ENCODE results near the gene CCND2. TPM values are rescaled to one million over a fixed set of nuclear protein-coding genes. Genes with fewer than 3 reads are reported as not detected.

CCND2 gene
- 94.2 TPM for total RNA-seq
- long read RNA-seq, full-length matches to known transcripts, result 70 of 76 reads
- long read RNA-seq, partial matches to known transcripts, result 2 of 76 reads
- long read RNA-seq, other reads (novel, unspliced or antisense), result 4 of 76 reads

- H3K4me3 ChIP-seq, result peak within 1 kb of the TSS; percentile 77
- TF ChIP-seq CTCF (IDR thresholded peaks at IDR 0.05), result no peak
- ATAC-seq, result peak; percentile 74
- H3K36me3 ChIP-seq, result peaks cover under 1% of the 10 kb centered on the region
- H3K27ac ChIP-seq, result peak within 1 kb of the TSS; percentile 86
- H3K27me3 ChIP-seq, result peaks cover 37% of the 10 kb centered on the region
- H3K4me1 ChIP-seq, result peaks cover 54% of the 10 kb centered on the region
- no peaks in the 10 kb centered on the region for H3K9me3 ChIP-seq
- peak; percentile 92 for DNase-seq
- intact Hi-C loops (cut with DNase I), result loop anchor here (10.0 kb wide), 1 partner anchor 389 kb away; no protein-coding TSS in a partner anchor
Observed at GRCh38 chr12:4273652-4274395, at the start of gene CCND2. TSS of gene CCND2 (plus strand) at chr12:4273762. CDS start at chr12:4274041, 279 bp downstream.

- intact Hi-C loops (cut with DNase I), result no loop called here
- H3K9me3 ChIP-seq, result no peaks in the 10 kb centered on the region
- no peak overlapping the region for H3K27ac ChIP-seq
- TF ChIP-seq CTCF (IDR thresholded peaks at IDR 0.05), result no peak
- ATAC-seq (no peak), DNase-seq (no peak)
- no peak overlapping the region for H3K4me3 ChIP-seq
- no peaks in the 10 kb centered on the region for H3K27me3 ChIP-seq
- no peaks in the 10 kb centered on the region for H3K36me3 ChIP-seq
- no peaks in the 10 kb centered on the region for H3K4me1 ChIP-seq
Observed at GRCh38 chr12:4224206-4224889, 49.2 kb upstream of the CCND2 start.

GRCh38 chr12:4225571-4225970 is 48.0 kb upstream of the CCND2 start:
- Histone ChIP-seq H3K4me3 (no peak overlapping the region), H3K27me3 (peaks cover 4% of the 10 kb centered on the region), H3K9me3 (no peaks in the 10 kb centered on the region), H3K36me3 (no peaks in the 10 kb centered on the region), H3K27ac (no peak overlapping the region), H3K4me1 (no peaks in the 10 kb centered on the region)
- ATAC-seq (no peak), DNase-seq (no peak)
- no peak for TF ChIP-seq CTCF (IDR thresholded peaks at IDR 0.05)
- intact Hi-C loops (cut with DNase I), result no loop called here

GRCh38 chr12:4227046-4227445 is 46.5 kb upstream of the CCND2 start:
- no peak overlapping the region for H3K4me3 ChIP-seq
- no peak overlapping the region for H3K27ac ChIP-seq
- TF ChIP-seq CTCF (IDR thresholded peaks at IDR 0.05), result no peak
- no peaks in the 10 kb centered on the region for H3K36me3 ChIP-seq
- intact Hi-C loops (cut with DNase I), result no loop called here
- DNase-seq, result no peak
- H3K9me3 ChIP-seq, result no peaks in the 10 kb centered on the region
- no peak for ATAC-seq
- peaks cover 7% of the 10 kb centered on the region for H3K27me3 ChIP-seq
- no peaks in the 10 kb centered on the region for H3K4me1 ChIP-seq

- Histone ChIP-seq H3K27ac (no peak overlapping the region), H3K9me3 (no peaks in the 10 kb centered on the region), H3K36me3 (no peaks in the 10 kb centered on the region), H3K27me3 (peaks cover 7% of the 10 kb centered on the region), H3K4me1 (no peaks in the 10 kb centered on the region), H3K4me3 (no peak overlapping the region)
- intact Hi-C loops (cut with DNase I), result no loop called here
- no peak for TF ChIP-seq CTCF (IDR thresholded peaks at IDR 0.05)
- ATAC-seq (no peak), DNase-seq (no peak)
Observed at GRCh38 chr12:4228122-4228580, 45.4 kb upstream of the CCND2 start.

Measured in upper lobe of right lung (tissue), 1 donor.